ENCODE data around the gene SBK3.

Gene SBK3

DNA sequence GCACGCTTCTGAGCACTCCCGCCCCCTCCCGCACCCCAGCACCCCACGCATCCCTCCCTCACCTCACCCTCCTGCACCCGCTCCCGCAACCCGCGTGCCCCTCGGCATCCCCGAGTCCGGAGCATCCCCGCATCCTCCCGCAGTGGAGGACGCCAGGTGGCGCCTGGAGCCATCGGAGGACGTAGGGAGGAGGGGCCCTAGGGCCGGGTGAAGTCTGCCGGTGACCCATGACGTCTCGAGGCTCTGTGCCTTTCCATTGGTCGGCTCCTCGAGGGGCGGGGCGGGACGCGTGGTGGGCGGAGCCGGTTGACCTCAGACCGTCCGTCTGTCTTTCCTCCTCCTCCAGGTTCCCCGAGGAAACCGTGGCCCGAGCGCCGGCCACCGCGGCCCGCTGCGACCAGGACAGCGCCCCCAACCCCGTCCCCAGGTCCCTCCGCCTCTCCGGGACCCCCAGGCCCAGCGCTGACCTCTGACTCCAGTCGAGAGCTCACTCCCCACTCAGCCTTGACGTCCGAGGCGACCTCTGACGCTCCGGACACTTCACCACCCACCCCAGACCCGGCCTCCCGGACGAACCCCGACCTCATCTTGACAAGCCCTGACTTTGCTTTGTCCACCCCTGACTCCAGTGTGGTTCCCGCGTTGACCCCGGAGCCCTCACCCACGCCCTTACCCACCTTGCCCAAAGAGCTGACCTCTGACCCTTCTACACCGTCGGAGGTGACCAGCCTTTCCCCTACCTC is 28.3 kb downstream of the SBK3 start (continued):
- TF ChIP-seq ZNF426 (tag by site-specific recombination; IDR thresholded peaks at IDR 0.05) (no peak), ZNF133 (tag by site-specific recombination; IDR thresholded peaks at IDR 0.05) (no peak), KLF9 (tag by site-specific recombination; IDR thresholded peaks at IDR 0.05; ENCODE audit: low read depth) (peak; percentile 86), BCL11B (tag by site-specific recombination; IDR thresholded peaks at IDR 0.05; ENCODE audit: low read depth) (peak; percentile 97), ZNF621 (tag by site-specific recombination; IDR thresholded peaks at IDR 0.05) (no peak), ZNF558 (tag by site-specific recombination; IDR thresholded peaks at IDR 0.05) (no peak), ZBTB10 (tag by site-specific recombination; IDR thresholded peaks at IDR 0.05) (peak; percentile 36), ZBTB21 (tag by site-specific recombination; IDR thresholded peaks at IDR 0.05) (0 out of 2 replicates have a peak, but pooled peaks have one; percentile 18), ZNF280D (tag by site-specific recombination; IDR thresholded peaks at IDR 0.05) (no peak), ZNF37A (tag by site-specific recombination; IDR thresholded peaks at IDR 0.05) (no peak), ZNF335 (tag by site-specific recombination; conservative IDR thresholded peaks at IDR 0.05) (0 out of 2 replicates have a peak, but pooled peaks have one; percentile 30), KLF7 (tag by site-specific recombination; IDR thresholded peaks at IDR 0.05; ENCODE audit: borderline replicate concordance) (no peak), OSR2 (tag by site-specific recombination; IDR thresholded peaks at IDR 0.05) (no peak), ZNF24 (tag by site-specific recombination; IDR thresholded peaks at IDR 0.05) (no peak), ZNF530 (tag by site-specific recombination; IDR thresholded peaks at IDR 0.05; ENCODE audit: low read depth) (no peak), ZNF140 (tag by site-specific recombination; IDR thresholded peaks at IDR 0.05) (no peak), ZNF624 (tag by site-specific recombination; IDR thresholded peaks at IDR 0.05) (no peak), ZNF792 (tag by site-specific recombination; IDR thresholded peaks at IDR 0.05) (no peak), ZNF239 (tag by site-specific recombination; IDR thresholded peaks at IDR 0.05) (no peak), ZNF549 (tag by site-specific recombination; IDR thresholded peaks at IDR 0.05) (no peak), ZNF664 (tag by site-specific recombination; IDR thresholded peaks at IDR 0.05) (no peak)
- TF ChIP-seq, protein P1, sequence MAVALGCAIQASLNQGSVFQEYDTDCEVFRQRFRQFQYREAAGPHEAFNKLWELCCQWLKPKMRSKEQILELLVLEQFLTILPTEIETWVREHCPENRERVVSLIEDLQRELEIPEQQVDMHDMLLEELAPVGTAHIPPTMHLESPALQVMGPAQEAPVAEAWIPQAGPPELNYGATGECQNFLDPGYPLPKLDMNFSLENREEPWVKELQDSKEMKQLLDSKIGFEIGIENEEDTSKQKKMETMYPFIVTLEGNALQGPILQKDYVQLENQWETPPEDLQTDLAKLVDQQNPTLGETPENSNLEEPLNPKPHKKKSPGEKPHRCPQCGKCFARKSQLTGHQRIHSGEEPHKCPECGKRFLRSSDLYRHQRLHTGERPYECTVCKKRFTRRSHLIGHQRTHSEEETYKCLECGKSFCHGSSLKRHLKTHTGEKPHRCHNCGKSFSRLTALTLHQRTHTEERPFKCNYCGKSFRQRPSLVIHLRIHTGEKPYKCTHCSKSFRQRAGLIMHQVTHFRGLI (tag by site-specific recombination; IDR thresholded peaks at IDR 0.05): no peak
- TF ChIP-seq, protein P2, sequence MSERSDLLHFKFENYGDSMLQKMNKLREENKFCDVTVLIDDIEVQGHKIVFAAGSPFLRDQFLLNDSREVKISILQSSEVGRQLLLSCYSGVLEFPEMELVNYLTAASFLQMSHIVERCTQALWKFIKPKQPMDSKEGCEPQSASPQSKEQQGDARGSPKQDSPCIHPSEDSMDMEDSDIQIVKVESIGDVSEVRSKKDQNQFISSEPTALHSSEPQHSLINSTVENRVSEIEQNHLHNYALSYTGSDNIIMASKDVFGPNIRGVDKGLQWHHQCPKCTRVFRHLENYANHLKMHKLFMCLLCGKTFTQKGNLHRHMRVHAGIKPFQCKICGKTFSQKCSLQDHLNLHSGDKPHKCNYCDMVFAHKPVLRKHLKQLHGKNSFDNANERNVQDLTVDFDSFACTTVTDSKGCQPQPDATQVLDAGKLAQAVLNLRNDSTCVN (tag by site-specific recombination; optimal IDR thresholded peaks at IDR 0.05): peak; percentile 65
- TF ChIP-seq, protein P3, sequence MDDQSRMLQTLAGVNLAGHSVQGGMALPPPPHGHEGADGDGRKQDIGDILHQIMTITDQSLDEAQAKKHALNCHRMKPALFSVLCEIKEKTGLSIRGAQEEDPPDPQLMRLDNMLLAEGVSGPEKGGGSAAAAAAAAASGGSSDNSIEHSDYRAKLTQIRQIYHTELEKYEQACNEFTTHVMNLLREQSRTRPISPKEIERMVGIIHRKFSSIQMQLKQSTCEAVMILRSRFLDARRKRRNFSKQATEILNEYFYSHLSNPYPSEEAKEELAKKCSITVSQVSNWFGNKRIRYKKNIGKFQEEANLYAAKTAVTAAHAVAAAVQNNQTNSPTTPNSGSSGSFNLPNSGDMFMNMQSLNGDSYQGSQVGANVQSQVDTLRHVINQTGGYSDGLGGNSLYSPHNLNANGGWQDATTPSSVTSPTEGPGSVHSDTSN (CRISPR knock-in tag; IDR thresholded peaks at IDR 0.05): 0 out of 2 replicates have a peak, but pooled peaks have one; percentile 33
- TF ChIP-seq, protein P4, sequence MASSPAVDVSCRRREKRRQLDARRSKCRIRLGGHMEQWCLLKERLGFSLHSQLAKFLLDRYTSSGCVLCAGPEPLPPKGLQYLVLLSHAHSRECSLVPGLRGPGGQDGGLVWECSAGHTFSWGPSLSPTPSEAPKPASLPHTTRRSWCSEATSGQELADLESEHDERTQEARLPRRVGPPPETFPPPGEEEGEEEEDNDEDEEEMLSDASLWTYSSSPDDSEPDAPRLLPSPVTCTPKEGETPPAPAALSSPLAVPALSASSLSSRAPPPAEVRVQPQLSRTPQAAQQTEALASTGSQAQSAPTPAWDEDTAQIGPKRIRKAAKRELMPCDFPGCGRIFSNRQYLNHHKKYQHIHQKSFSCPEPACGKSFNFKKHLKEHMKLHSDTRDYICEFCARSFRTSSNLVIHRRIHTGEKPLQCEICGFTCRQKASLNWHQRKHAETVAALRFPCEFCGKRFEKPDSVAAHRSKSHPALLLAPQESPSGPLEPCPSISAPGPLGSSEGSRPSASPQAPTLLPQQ (tag by site-specific recombination; IDR thresholded peaks at IDR 0.05): 0 out of 2 replicates have a peak, but pooled peaks have one; percentile 53
- TF ChIP-seq, protein P5, sequence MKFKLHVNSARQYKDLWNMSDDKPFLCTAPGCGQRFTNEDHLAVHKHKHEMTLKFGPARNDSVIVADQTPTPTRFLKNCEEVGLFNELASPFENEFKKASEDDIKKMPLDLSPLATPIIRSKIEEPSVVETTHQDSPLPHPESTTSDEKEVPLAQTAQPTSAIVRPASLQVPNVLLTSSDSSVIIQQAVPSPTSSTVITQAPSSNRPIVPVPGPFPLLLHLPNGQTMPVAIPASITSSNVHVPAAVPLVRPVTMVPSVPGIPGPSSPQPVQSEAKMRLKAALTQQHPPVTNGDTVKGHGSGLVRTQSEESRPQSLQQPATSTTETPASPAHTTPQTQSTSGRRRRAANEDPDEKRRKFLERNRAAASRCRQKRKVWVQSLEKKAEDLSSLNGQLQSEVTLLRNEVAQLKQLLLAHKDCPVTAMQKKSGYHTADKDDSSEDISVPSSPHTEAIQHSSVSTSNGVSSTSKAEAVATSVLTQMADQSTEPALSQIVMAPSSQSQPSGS (tag by site-specific recombination; IDR thresholded peaks at IDR 0.05; ENCODE audit: low read depth): no peak
